ENCODE data around the gene FARS2. TPM values are rescaled to one million over a fixed set of nuclear protein-coding genes. Genes with fewer than 3 reads are reported as not detected.

The FARS2 gene
- total and polyA plus RNA-seq, 8 donors: 15.1 to 20.3 (median 17.9) TPM

- DNase-seq (no peak), ATAC-seq (no peak)
- no peak overlapping the region for H3K27ac ChIP-seq
- no peaks in the 10 kb centered on the region for H3K4me1 ChIP-seq
- H3K27me3 ChIP-seq: no peaks in the 10 kb centered on the region
- H3K36me3 ChIP-seq: no peaks in the 10 kb centered on the region
- intact Hi-C loops (cut with DNase I): no loop called here
- no peak overlapping the region for H3K4me3 ChIP-seq
- no peak for TF ChIP-seq CTCF (IDR thresholded peaks at IDR 0.05)
- no peaks in the 10 kb centered on the region for H3K9me3 ChIP-seq
These were observed 127.0 kb downstream of the FARS2 start for GRCh38 chr6:5388326-5388725.

- Histone ChIP-seq H3K27me3 (no peaks in the 10 kb centered on the region), H3K4me1 (no peaks in the 10 kb centered on the region), H3K9me3 (no peaks in the 10 kb centered on the region), H3K4me3 (no peak overlapping the region), H3K27ac (no peak overlapping the region), H3K36me3 (no peaks in the 10 kb centered on the region)
- intact Hi-C loops (cut with DNase I): no loop called here
- TF ChIP-seq CTCF (IDR thresholded peaks at IDR 0.05): no peak
- ATAC-seq: no peak
- no peak for DNase-seq
These were observed 127.9 kb downstream of the FARS2 start for GRCh38 chr6:5389086-5389745.

- Histone ChIP-seq H3K4me1 (no peaks in the 10 kb centered on the region), H3K9me3 (no peaks in the 10 kb centered on the region), H3K27ac (no peak overlapping the region), H3K4me3 (no peak overlapping the region), H3K27me3 (no peaks in the 10 kb centered on the region), H3K36me3 (no peaks in the 10 kb centered on the region)
- DNase-seq: no peak
- TF ChIP-seq CTCF (IDR thresholded peaks at IDR 0.05): no peak
- intact Hi-C loops (cut with DNase I): loop anchor here in 1 of 2 donors (10.0 kb wide), 1 partner anchor 245 kb away; no protein-coding TSS in a partner anchor
- ATAC-seq: no peak
These were observed 128.9 kb downstream of the FARS2 start for GRCh38 chr6:5390177-5390576.

- no peaks in the 10 kb centered on the region for H3K9me3 ChIP-seq
- intact Hi-C loops (cut with DNase I): loop anchor here in 1 of 2 donors (10.0 kb wide), 1 partner anchor 249 kb away; no protein-coding TSS in a partner anchor
- TF ChIP-seq CTCF (IDR thresholded peaks at IDR 0.05): no peak
- no peak for DNase-seq
- H3K4me3 ChIP-seq: no peak overlapping the region
- H3K27me3 ChIP-seq: no peaks in the 10 kb centered on the region
- no peak overlapping the region for H3K27ac ChIP-seq
- no peaks in the 10 kb centered on the region for H3K4me1 ChIP-seq
- ATAC-seq: no peak
- no peaks in the 10 kb centered on the region for H3K36me3 ChIP-seq
These were observed 133.0 kb downstream of the FARS2 start for GRCh38 chr6:5394280-5394679.

- ATAC-seq (no peak), DNase-seq (no peak)
- Histone ChIP-seq H3K4me1 (no peaks in the 10 kb centered on the region), H3K27ac (no peak overlapping the region), H3K4me3 (no peak overlapping the region), H3K9me3 (no peaks in the 10 kb centered on the region), H3K36me3 (no peaks in the 10 kb centered on the region), H3K27me3 (no peaks in the 10 kb centered on the region)
- no peak for TF ChIP-seq CTCF (IDR thresholded peaks at IDR 0.05)
- intact Hi-C loops (cut with DNase I): loop anchor here in 1 of 2 donors (10.0 kb wide), 1 partner anchor 251 kb away; no protein-coding TSS in a partner anchor
These were observed 134.4 kb downstream of the FARS2 start for GRCh38 chr6:5395719-5396118.
